Measurements from ENCODE around the gene ASB2.

ASB2 gene

DNA sequence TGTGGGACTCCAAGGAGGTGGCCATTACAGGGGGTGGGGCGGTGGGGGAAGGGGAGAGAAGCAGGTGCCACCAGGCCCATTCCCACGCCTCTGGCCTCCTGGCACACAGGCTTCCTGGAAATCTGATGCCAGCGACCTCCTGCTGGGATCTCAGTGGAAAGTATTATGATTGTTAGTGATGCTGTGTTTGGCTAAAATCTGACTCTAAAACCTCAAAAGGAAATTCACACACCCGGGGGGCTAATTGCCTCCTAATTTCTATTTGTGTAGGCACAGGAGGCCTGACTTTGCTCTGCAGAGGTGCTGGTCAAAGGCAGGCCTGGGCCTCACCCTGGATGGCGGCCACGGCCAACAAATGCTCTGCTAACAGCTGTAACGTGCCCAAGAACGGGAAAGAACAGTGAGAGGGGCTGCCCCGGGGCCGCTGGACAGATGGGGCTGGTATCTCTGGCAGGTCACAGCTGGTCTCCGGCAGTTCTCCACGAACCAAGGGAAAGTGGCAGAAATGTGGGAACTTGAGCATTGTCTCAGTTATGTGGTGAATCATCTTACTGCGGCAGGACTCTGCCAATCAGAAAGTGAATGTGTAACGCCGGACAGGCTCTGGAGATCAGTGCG, 35.0 kb downstream of the ASB2 start:
- ChIA-PET CTCF (interaction anchor here (0.7 to 7.0 kb wide), 11 partner anchors 10 to 195 kb away, joined by 3 to 111 read pairs (median 6); no protein-coding TSS in a partner anchor), POLR2A (interaction anchor here (0.6 kb wide), 1 partner anchor 94 kb away, joined by 8 read pairs; no protein-coding TSS in a partner anchor)
- H3K36me3 ChIP-seq (ENCODE audit: control insufficient read depth in 2 of 2, insufficient read depth in 1 of 2, low read length in 2 of 2), result no peaks in the 10 kb centered on the region
- H3K9me3 ChIP-seq (ENCODE audit: control insufficient read depth, insufficient read depth, low read depth, low read length), result no peaks in the 10 kb centered on the region
- peak overlapping the region; percentile 58; the same call in 1 of the 2 replicates for H3K27ac ChIP-seq (ENCODE audit: extremely low read depth, low read depth, low read length)
- H3K4me3 ChIP-seq (ENCODE audit: low read depth, low read length), result no peak overlapping the region
- H3K4me1 ChIP-seq (ENCODE audit: control insufficient read depth, insufficient read depth, low read length), result peaks cover 14% of the 10 kb centered on the region
- TF ChIP-seq ZNF658 (tag by site-specific recombination; IDR thresholded peaks at IDR 0.05) (no peak), ZNF660 (tag by site-specific recombination; IDR thresholded peaks at IDR 0.05) (peak; percentile 27; the same call in 1 of the 2 replicates), ZNF423 (tag by site-specific recombination; IDR thresholded peaks at IDR 0.05) (peak; percentile 71), ZNF292 (tag by site-specific recombination; IDR thresholded peaks at IDR 0.05; ENCODE audit: borderline replicate concordance, low read depth) (no peak), ZNF488 (tag by site-specific recombination; IDR thresholded peaks at IDR 0.05) (0 out of 2 replicates have a peak, but pooled peaks have one; percentile 27), PRDM1 (tag by site-specific recombination; IDR thresholded peaks at IDR 0.05) (peak; percentile 76), SP7 (tag by site-specific recombination; IDR thresholded peaks at IDR 0.05) (no peak; the same call in 1 of the 2 replicates), HOXC10 (CRISPR knock-in tag; IDR thresholded peaks at IDR 0.05) (no peak), GLIS1 (tag by site-specific recombination; IDR thresholded peaks at IDR 0.05) (peak; percentile 99), FEZF1 (tag by site-specific recombination; IDR thresholded peaks at IDR 0.05) (peak; percentile 57; the same call in 1 of the 2 replicates), ZIC2 (tag by site-specific recombination; IDR thresholded peaks at IDR 0.05) (peak; percentile 96), ZNF600 (tag by site-specific recombination; IDR thresholded peaks at IDR 0.05) (peak; percentile 40), ZNF449 (tag by site-specific recombination; IDR thresholded peaks at IDR 0.05) (no peak; the same call in 1 of the 2 replicates), WT1 (tag by site-specific recombination; IDR thresholded peaks at IDR 0.05) (no peak), ZBTB44 (tag by site-specific recombination; IDR thresholded peaks at IDR 0.05) (peak; percentile 15; the same call in 1 of the 2 replicates), GLI2 (tag by site-specific recombination; IDR thresholded peaks at IDR 0.05; ENCODE audit: borderline replicate concordance, low read depth) (peak; percentile 8; the same call in 1 of the 2 replicates)
- TF ChIP-seq, protein P1, sequence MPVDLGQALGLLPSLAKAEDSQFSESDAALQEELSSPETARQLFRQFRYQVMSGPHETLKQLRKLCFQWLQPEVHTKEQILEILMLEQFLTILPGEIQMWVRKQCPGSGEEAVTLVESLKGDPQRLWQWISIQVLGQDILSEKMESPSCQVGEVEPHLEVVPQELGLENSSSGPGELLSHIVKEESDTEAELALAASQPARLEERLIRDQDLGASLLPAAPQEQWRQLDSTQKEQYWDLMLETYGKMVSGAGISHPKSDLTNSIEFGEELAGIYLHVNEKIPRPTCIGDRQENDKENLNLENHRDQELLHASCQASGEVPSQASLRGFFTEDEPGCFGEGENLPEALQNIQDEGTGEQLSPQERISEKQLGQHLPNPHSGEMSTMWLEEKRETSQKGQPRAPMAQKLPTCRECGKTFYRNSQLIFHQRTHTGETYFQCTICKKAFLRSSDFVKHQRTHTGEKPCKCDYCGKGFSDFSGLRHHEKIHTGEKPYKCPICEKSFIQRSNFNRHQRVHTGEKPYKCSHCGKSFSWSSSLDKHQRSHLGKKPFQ (tag by site-specific recombination; IDR thresholded peaks at IDR 0.05), result peak; percentile 77
- TF ChIP-seq, protein P2, sequence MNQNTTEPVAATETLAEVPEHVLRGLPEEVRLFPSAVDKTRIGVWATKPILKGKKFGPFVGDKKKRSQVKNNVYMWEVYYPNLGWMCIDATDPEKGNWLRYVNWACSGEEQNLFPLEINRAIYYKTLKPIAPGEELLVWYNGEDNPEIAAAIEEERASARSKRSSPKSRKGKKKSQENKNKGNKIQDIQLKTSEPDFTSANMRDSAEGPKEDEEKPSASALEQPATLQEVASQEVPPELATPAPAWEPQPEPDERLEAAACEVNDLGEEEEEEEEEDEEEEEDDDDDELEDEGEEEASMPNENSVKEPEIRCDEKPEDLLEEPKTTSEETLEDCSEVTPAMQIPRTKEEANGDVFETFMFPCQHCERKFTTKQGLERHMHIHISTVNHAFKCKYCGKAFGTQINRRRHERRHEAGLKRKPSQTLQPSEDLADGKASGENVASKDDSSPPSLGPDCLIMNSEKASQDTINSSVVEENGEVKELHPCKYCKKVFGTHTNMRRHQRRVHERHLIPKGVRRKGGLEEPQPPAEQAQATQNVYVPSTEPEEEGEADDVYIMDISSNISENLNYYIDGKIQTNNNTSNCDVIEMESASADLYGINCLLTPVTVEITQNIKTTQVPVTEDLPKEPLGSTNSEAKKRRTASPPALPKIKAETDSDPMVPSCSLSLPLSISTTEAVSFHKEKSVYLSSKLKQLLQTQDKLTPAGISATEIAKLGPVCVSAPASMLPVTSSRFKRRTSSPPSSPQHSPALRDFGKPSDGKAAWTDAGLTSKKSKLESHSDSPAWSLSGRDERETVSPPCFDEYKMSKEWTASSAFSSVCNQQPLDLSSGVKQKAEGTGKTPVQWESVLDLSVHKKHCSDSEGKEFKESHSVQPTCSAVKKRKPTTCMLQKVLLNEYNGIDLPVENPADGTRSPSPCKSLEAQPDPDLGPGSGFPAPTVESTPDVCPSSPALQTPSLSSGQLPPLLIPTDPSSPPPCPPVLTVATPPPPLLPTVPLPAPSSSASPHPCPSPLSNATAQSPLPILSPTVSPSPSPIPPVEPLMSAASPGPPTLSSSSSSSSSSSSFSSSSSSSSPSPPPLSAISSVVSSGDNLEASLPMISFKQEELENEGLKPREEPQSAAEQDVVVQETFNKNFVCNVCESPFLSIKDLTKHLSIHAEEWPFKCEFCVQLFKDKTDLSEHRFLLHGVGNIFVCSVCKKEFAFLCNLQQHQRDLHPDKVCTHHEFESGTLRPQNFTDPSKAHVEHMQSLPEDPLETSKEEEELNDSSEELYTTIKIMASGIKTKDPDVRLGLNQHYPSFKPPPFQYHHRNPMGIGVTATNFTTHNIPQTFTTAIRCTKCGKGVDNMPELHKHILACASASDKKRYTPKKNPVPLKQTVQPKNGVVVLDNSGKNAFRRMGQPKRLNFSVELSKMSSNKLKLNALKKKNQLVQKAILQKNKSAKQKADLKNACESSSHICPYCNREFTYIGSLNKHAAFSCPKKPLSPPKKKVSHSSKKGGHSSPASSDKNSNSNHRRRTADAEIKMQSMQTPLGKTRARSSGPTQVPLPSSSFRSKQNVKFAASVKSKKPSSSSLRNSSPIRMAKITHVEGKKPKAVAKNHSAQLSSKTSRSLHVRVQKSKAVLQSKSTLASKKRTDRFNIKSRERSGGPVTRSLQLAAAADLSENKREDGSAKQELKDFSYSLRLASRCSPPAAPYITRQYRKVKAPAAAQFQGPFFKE (tag by site-specific recombination; IDR thresholded peaks at IDR 0.05; ENCODE audit: borderline replicate concordance), result no peak
- TF ChIP-seq, protein P3, sequence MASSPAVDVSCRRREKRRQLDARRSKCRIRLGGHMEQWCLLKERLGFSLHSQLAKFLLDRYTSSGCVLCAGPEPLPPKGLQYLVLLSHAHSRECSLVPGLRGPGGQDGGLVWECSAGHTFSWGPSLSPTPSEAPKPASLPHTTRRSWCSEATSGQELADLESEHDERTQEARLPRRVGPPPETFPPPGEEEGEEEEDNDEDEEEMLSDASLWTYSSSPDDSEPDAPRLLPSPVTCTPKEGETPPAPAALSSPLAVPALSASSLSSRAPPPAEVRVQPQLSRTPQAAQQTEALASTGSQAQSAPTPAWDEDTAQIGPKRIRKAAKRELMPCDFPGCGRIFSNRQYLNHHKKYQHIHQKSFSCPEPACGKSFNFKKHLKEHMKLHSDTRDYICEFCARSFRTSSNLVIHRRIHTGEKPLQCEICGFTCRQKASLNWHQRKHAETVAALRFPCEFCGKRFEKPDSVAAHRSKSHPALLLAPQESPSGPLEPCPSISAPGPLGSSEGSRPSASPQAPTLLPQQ (tag by site-specific recombination; IDR thresholded peaks at IDR 0.05), result 0 out of 2 replicates have a peak, but pooled peaks have one; percentile 26
- TF ChIP-seq, protein P4, sequence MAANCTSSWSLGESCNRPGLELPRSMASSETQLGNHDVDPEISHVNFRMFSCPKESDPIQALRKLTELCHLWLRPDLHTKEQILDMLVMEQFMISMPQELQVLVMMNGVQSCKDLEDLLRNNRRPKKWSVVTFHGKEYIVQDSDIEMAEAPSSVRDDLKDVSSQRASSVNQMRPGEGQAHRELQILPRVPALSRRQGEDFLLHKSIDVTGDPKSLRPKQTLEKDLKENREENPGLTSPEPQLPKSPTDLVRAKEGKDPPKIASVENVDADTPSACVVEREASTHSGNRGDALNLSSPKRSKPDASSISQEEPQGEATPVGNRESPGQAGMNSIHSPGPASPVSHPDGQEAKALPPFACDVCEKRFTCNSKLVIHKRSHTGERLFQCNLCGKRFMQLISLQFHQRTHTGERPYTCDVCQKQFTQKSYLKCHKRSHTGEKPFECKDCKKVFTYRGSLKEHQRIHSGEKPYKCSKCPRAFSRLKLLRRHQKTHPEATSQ (tag by site-specific recombination; IDR thresholded peaks at IDR 0.05), result no peak

All from HEK293 (cell line).